GM23248 (cell line): ENCODE data around the gene TRPV4. TPM values are rescaled to one million over a fixed set of nuclear protein-coding genes. Genes with fewer than 3 reads are reported as not detected.

ENCODE experiments used
- DNase-seq: peaks from one replicate; pipeline ENCODE4 v3.0.0-alpha.2; 2015
- H2AFZ ChIP-seq: fragments of 200-600 bp; sonication (generic); 2 replicates; pipeline ENCODE4 v1.6.1; 2016; ENCODE audit warnings: antibody characterized with exemption
- H3F3A ChIP-seq: fragments of 200-600 bp; sonication (generic); 2 replicates; pipeline ENCODE4 v1.6.1; 2016; ENCODE audit warnings: mild to moderate bottlenecking, antibody characterized with exemption, mixed run types; ENCODE audit not compliant: insufficient read depth
- H3K27ac ChIP-seq: fragments of 200-600 bp; sonication (generic); 2 replicates; pipeline ENCODE4 v1.5.1; 2016; ENCODE audit warnings: mild to moderate bottlenecking
- H3K27me3 ChIP-seq: fragments of 200-600 bp; sonication (generic); replicated peaks from 2 replicates; pipeline ENCODE4 v1.6.1; 2016; ENCODE audit warnings: mild to moderate bottlenecking; ENCODE audit not compliant: insufficient read depth
- H3K36me3 ChIP-seq: fragments of 200-600 bp; sonication (generic); 2 replicates; pipeline ENCODE4 v1.6.1; 2016; ENCODE audit warnings: low read depth, mild to moderate bottlenecking
- H3K4me1 ChIP-seq: fragments of 200-600 bp; sonication (generic); 2 replicates; pipeline ENCODE4 v1.6.1; 2016; ENCODE audit warnings: mild to moderate bottlenecking; ENCODE audit not compliant: insufficient read depth
- H3K4me2 ChIP-seq: fragments of 200-600 bp; sonication (generic); one replicate; pipeline ENCODE4 v1.6.1; 2016; ENCODE audit warnings: mild to moderate bottlenecking; ENCODE audit not compliant: unreplicated experiment
- H3K4me3 ChIP-seq: fragments of 200-600 bp; sonication (generic); 2 replicates; pipeline ENCODE4 v1.5.1; 2016; ENCODE audit warnings: mild to moderate bottlenecking
- H3K79me2 ChIP-seq: fragments of 200-600 bp; sonication (generic); 2 replicates; pipeline ENCODE4 v1.6.1; 2016; ENCODE audit warnings: mild to moderate bottlenecking; ENCODE audit not compliant: insufficient read depth
- H3K9ac ChIP-seq: fragments of 200-600 bp; sonication (generic); 2 replicates; pipeline ENCODE4 v1.6.1; 2016; ENCODE audit warnings: mild to moderate bottlenecking
- H3K9me2 ChIP-seq: fragments of 200-600 bp; sonication (generic); 2 replicates; pipeline ENCODE4 v1.6.1; 2016; ENCODE audit warnings: mixed run types, mild to moderate bottlenecking, moderate library complexity; ENCODE audit not compliant: insufficient read depth
- H3K9me3 ChIP-seq: fragments of 200-600 bp; sonication (generic); one replicate; pipeline ENCODE4 v1.6.1; 2017; ENCODE audit warnings: low read depth
- H4K20me1 ChIP-seq: fragments of 200-600 bp; sonication (generic); 2 replicates; pipeline ENCODE4 v1.6.0; 2016; ENCODE audit not compliant: insufficient read depth
- EZH2 ChIP-seq: fragments of 200-600 bp; sonication (generic); IDR thresholded peaks from 2 replicates; pipeline ENCODE4 v1.6.1; 2018; ENCODE audit warnings: antibody characterized with exemption, mild to moderate bottlenecking; ENCODE audit not compliant: insufficient read depth, poor library complexity, severe bottlenecking
- EZH2phosphoT487 ChIP-seq: fragments of 200-600 bp; sonication (generic); IDR thresholded peaks from 2 replicates; pipeline ENCODE4 v1.6.1; 2018; ENCODE audit warnings: antibody characterized with exemption, moderate library complexity, mild to moderate bottlenecking, low read depth; ENCODE audit not compliant: insufficient read depth
- WGBS, 2 experiments: methylation state at CpG; one replicate each; pipeline ENCODE4 v1.1.6; 2015 to 2017; ENCODE audit warnings: low lambda C conversion rate in 2 of 2, low coverage in 1 of 2; ENCODE audit errors: missing lambda C conversion rate in 2 of 2; 5-methylcytosine and 5-hydroxymethylcytosine counted together
- in situ Hi-C: fragments of 300-500 bp; cut with MboI; formaldehyde crosslinking; loops from 2 replicates; pipeline ENCODE4 v1.15.0; 2020
- polyA plus RNA-seq: library from polyadenylated mRNA; unstranded; fragments of >200 nt; fragmentation: Nextera tagmentation; extraction: Ambion mirVana; gene quantifications from 2 replicates; pipeline ENCODE4 v1.2.1, GENCODE V29; 2016
- total RNA-seq: library from RNA; depleted of rRNA; stranded (reverse); fragments of >200 nt; shearing (Covaris generic); gene quantifications from 2 replicates; pipeline ENCODE4 v1.2.3, GENCODE V29; 2014

Gene TRPV4
- total and polyA plus RNA-seq, 2 experiments from 2014 or later = 0.65 to 2.6 TPM

DNA sequence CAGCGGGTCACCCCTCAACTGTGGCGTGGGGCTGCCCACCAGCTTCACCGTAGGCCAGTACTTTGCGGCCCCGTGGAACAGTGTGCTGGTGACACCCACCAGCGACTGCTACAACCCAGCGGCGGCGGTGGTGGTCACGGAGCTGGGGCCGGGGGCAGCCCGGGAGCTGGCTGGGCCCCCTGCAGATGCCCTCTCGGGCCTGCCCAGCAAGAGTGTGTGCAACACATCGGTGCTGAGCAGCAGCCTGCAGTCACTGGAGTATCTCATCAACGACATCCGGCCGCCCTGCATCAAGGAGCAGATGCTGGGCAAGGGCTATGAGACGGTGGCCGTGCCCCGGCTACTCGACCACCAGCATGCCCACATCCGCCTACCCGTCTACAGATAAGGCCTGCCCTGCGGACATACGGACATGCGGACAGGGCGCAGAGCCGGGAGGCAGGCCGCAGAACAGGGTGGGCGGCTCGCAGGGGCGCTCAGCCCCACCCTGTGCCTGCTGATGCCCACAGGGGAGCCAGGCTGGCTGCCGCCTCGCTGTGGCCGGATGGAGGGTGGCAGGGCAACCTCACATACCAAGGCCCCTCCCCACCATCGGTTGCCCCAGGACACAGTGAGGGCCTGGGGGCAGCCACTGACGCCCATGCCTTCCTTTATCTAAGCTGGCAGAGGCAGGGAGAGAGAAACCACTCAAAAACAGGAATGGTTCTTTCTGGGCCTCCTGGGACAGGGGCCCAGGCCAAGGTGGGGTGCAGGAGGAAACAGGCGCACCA is 64.1 kb downstream of the TRPV4 start:
- Histone ChIP-seq H3K27ac (no peak overlapping the region), H4K20me1 (no peaks in the 10 kb centered on the region), H3K4me1 (no peaks in the 10 kb centered on the region), H3K4me3 (no peak overlapping the region), H3K9me2 (no peaks in the 10 kb centered on the region), H3K27me3 (no peaks in the 10 kb centered on the region), H3K9me3 (no peaks in the 10 kb centered on the region), H3K4me2 (no peak overlapping the region), H3F3A (no peaks in the 10 kb centered on the region), H2AFZ (no peak overlapping the region), H3K36me3 (no peaks in the 10 kb centered on the region), H3K9ac (no peak overlapping the region), H3K79me2 (no peaks in the 10 kb centered on the region)
- TF ChIP-seq EZH2 (no peak), EZH2phosphoT487 (no peak)
- no peak for DNase-seq
- in situ Hi-C loops = no loop called here
- 89 to 91% methylated on average over 31 to 37 of the region's 38 CpGs for WGBS, 2 experiments

GRCh38 chr12:109767991-109768900 is 65.0 kb downstream of the TRPV4 start:
- no peak overlapping the region for H3K4me2 ChIP-seq
- H3K79me2 ChIP-seq = no peaks in the 10 kb centered on the region
- WGBS, 2 experiments = 91% methylated on average over 46 to 52 of the region's 54 CpGs
- no peaks in the 10 kb centered on the region for H3K27me3 ChIP-seq
- DNase-seq = no peak
- no peaks in the 10 kb centered on the region for H4K20me1 ChIP-seq
- H2AFZ ChIP-seq = no peak overlapping the region
- in situ Hi-C loops = no loop called here
- TF ChIP-seq EZH2 (no peak), EZH2phosphoT487 (no peak)
- no peak overlapping the region for H3K9ac ChIP-seq
- no peaks in the 10 kb centered on the region for H3K4me1 ChIP-seq
- no peak overlapping the region for H3K27ac ChIP-seq
- H3F3A ChIP-seq = no peaks in the 10 kb centered on the region
- H3K4me3 ChIP-seq = no peak overlapping the region
- H3K9me2 ChIP-seq = no peaks in the 10 kb centered on the region
- no peaks in the 10 kb centered on the region for H3K9me3 ChIP-seq
- H3K36me3 ChIP-seq = no peaks in the 10 kb centered on the region

- Histone ChIP-seq H3K27ac (no peak overlapping the region), H3K9me3 (no peaks in the 10 kb centered on the region), H3K9ac (no peak overlapping the region), H3K4me3 (no peak overlapping the region), H3K9me2 (no peaks in the 10 kb centered on the region), H3K79me2 (no peaks in the 10 kb centered on the region), H3K4me1 (no peaks in the 10 kb centered on the region), H4K20me1 (no peaks in the 10 kb centered on the region), H3F3A (no peaks in the 10 kb centered on the region), H3K27me3 (no peaks in the 10 kb centered on the region), H3K36me3 (no peaks in the 10 kb centered on the region), H3K4me2 (no peak overlapping the region), H2AFZ (no peak overlapping the region)
- no peak for TF ChIP-seq EZH2
- TF ChIP-seq EZH2phosphoT487 = no peak
- no peak for DNase-seq
- in situ Hi-C loops = no loop called here
- 86 to 90% methylated on average over 4 of the region's 4 CpGs for WGBS, 2 experiments
Measured at GRCh38 chr12:109767456-109767855, 65.7 kb downstream of the TRPV4 start.

DNA sequence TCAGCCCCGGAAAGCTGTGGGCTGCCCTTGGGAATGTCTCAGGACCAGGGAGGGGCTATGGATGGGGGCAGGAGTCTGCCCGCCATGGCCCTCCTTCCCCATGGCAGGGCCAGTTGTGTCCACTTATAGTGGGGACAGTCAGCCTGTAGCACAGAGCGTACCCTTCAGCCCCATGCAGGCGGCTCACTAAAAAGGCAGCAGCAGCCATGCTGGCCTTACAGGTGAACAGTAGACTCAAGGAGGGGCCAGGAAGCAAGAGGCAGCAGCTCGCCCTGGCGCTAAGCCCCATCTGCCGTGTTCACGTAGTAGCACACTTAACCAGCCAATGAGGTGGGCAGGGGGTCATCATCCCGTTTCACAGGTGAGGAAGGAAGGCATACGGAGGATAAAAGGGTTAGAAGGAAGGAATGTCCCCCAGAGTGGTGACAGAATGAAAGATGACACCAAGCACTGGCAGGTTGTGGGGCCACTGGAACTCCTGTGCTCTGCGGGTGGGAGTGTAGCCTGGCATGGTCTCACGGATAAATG is 66.9 kb downstream of the TRPV4 start:
- in situ Hi-C loops = no loop called here
- TF ChIP-seq EZH2 (no peak), EZH2phosphoT487 (no peak)

More for the DNA sequence above, 66.9 kb downstream of the TRPV4 start:
- Histone ChIP-seq H3K9me2 (no peaks in the 10 kb centered on the region), H3K79me2 (no peaks in the 10 kb centered on the region), H3K4me1 (no peaks in the 10 kb centered on the region), H2AFZ (no peak overlapping the region), H3K4me2 (no peak overlapping the region), H3K9me3 (no peaks in the 10 kb centered on the region), H3K4me3 (no peak overlapping the region), H4K20me1 (no peaks in the 10 kb centered on the region), H3F3A (no peaks in the 10 kb centered on the region), H3K36me3 (no peaks in the 10 kb centered on the region), H3K9ac (no peak overlapping the region), H3K27ac (no peak overlapping the region), H3K27me3 (no peaks in the 10 kb centered on the region)
- DNase-seq = no peak
- 74% methylated on average over 12 of the region's 12 CpGs for WGBS, 2 experiments
